GM18526 (cell line): ENCODE results near the gene MRPL19.
A peak's percentile ranks its signal among the peaks of the same experiment; 100 is the strongest.

ENCODE experiments used
- POLR2A ChIP-seq: IDR thresholded peaks from 3 replicates; pipeline ENCODE4 v1.6.1; 2011; ENCODE audit not compliant: insufficient read length; ENCODE audit errors: extremely low read depth

The MRPL19 gene

DNA sequence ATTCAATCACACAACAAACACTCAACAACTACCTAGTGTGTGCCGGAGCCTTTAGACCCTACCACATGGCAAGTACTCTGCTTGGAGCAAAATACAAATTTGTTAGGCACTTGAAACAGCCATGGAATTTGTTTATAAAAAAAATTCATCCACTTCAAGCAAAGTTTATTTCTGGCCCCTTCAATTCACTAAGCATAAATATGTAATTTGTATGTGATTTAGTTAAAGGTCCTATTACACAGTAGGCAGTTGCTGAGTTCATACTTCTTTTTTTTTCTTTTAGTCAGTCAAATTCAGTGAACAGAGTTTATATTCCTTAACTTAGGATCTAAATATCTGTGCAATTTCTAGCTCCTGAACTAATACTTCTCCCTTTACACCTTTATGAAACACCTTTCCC, 41.6 kb downstream of the MRPL19 start:
- TF ChIP-seq POLR2A = no peak

DNA sequence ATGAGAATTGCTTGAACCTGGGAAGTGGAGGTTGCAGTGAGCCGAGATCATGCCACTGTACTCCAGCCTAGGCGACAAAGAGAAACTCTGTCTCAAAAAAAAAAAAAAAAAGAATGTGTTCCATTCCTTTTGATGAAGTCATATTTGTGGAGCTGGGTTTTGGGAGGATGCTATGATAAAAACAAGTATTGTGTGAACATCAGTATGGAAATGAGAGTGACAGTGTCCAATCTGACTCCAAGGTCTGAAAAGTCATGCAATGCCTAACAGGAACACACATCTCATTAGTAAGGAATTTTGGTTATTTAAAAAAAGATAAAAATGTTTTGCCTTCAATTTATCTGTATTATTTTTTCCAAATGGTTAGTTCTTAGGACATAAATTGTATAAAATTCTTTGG, 52.3 kb downstream of the MRPL19 start:
- no peak for TF ChIP-seq POLR2A

- no peak for TF ChIP-seq POLR2A
These were observed 56.0 kb downstream of the MRPL19 start for GRCh38 chr2:75702593-75702992.

GRCh38 chr2:75703589-75704287, 57.2 kb downstream of the MRPL19 start:
- no peak for TF ChIP-seq POLR2A

- TF ChIP-seq POLR2A = no peak
These were observed 59.3 kb downstream of the MRPL19 start for GRCh38 chr2:75705921-75706320.

- no peak for TF ChIP-seq POLR2A
These were observed 61.3 kb downstream of the MRPL19 start for GRCh38 chr2:75707901-75708300.

GRCh38 chr2:75709297-75709696, 62.7 kb downstream of the MRPL19 start:
- no peak for TF ChIP-seq POLR2A

DNA sequence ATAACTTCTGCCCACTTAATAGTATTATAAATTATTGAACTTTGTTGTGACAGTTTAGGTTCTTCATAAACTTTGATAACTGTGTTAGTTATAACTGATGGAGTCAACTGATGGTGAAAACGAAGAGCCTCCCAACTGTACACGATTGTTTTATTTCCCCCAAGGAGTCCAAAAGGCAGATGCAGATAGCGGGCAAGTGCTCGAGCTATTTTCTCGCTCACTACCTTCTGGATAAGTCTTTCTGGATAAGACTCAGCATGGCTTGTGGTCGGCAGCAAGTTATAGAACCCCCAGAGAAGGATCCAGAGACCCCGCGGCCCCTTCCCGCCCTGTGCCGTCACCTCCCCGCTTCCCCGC, 63.6 kb downstream of the MRPL19 start:
- TF ChIP-seq POLR2A = no peak

DNA sequence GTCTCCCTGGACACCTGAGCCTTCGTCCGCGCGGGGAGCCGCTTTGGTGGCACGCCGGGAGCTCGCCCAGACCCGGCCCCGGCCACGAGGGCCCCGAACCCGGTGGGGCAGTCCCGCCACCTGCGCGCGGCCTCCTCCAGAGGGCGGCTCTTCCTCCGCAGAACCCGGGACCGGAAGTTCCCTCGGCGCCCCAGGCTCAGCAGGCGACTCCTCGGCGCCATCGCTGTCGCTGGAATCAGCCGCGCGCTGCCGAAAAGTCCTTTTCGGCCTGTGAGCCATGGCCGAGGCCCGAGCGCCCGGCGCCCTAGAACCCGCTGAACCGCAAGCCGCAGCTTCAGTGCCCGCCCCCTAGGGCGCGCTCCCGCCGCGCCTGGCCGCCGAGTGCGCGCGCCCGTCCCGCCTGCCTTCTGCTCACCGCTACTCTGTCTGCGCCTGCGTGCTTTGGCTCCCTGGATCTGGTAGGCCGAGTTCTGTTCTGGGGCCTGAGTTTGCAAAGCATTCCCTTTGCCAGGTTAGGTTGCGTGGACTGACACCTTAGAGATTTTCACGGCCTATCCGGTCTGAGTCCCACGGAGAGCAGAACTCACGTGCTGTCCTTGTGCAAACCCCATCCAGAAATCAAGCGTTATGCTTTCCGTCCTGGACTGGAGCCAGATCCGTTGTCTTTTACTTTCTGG, 64.1 kb downstream of the MRPL19 start, which contains the start of gene GCFC2:
TSS of gene GCFC2 (minus strand) at position 339 of the 677 bp plus-strand sequence. CDS start at position 279, 60 bp downstream.
- peak; percentile 81 for TF ChIP-seq POLR2A

DNA sequence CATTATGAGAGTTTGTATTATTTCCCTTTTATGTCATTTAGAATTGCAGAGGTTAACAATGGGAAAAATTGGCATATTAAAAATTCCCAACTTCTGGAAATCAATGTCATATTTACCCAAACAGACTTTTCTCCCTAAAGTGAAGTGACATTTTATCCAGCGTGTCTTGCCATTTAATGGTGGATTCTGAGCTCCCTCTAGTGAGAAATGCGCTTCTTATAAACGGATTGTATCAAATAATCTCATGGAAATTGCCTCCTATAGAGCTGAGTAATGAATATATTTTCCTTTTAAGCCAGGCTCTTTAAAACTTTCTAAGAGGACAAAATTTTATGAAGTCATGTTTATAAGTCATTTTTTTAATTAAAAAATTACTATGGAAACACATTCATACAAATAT, 69.8 kb downstream of the MRPL19 start:
- no peak for TF ChIP-seq POLR2A

- TF ChIP-seq POLR2A = no peak
These were observed 73.0 kb downstream of the MRPL19 start for GRCh38 chr2:75719616-75720015.

DNA sequence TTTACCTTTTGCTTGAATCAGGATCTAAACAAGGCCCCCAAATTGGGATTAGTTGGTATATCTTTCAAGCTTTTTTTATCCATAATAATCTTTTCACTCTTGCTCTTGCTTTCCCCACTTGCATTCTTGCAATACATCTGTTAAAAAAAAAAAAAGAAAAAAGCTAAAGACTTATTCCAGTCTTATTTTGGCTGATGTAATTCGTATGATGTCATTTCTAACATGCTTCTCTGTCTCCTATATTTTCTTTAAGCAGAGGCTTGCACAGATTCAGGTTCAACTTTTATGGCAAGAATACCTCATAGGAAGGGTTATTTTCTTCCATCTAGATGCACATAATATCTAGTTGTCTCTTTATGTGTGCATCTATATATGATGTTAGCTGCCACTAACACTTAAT, 73.9 kb downstream of the MRPL19 start:
- TF ChIP-seq POLR2A = no peak

DNA sequence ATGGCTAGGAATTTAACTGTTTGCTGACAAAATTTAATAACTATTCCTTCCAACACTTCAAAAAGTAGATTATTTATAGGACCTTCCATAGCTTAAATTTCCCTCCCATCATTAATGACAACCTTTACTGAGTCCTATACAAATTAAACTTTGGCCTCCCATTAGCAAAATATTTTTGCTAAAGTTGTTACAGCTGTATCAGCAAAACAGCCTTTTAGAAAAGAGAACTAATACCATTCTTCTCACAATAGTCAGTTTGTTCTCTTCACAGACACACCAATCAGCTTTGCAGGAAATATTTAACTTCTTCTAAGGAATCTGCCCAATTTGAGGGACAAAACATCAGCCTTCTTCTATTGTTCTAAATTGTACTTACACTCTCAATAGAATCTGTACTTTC, 76.1 kb downstream of the MRPL19 start:
- TF ChIP-seq POLR2A = no peak

DNA sequence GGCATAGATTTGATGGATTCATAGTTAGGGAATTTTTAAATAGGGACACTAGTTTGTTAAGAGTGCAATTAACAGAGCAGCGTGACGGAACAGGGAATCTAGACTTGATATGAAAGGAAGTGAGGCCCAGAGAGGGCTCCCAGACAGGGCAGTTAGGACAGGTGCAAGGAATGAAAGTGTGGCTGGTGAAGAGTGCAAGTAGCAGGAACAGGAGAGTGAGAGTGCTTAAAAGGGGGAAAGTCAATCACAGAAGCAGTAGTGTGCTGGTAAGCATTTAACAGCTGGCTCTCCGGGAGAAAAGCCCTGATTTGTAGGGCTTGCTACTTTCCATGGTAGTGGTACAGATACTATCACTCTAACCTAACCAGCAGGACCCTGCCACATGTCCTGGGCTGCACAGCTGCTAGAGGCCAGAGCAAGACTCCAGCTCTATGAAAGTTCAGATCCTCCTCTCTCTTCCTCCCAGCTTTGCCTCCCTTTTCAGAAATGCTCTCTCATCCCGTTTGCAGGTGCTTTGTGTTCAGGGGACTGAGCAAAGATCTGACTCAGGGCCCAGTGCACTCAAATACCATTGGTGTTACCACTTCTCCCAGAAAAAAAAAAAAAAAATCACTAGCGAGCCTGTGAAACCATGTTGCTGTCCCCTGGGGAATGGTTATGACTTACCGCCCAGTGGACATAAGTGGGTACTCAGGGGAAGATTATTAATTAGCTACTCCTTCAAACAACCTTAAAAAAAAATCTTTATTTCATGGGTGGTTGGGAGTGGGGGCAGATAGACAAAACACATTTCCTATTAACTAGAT, 82.2 kb downstream of the MRPL19 start:
- TF ChIP-seq POLR2A = no peak

DNA sequence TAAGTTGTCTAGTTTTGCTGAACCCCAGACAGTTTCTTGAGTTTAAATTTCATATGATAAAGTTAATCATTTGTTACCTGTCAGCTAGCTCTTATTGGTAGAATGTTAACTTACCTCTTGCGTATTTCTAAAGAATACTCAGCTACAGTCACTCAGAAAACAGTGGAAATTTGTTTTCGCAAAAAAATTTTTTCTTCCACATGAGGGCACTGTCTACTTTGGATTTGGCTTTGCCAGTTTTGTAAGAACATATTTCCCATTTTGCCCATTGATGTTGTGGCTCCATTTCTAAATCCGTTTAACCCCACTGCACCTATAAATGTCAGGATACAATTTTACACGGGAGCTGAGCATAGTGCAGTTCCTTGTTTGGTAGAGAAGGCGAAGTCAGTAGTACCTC, 83.3 kb downstream of the MRPL19 start:
- no peak for TF ChIP-seq POLR2A

- TF ChIP-seq POLR2A = no peak
These were observed 89.7 kb downstream of the MRPL19 start for GRCh38 chr2:75736276-75736675.
